HG03558 (cell line): ENCODE measurements around the gene PRR11.
"Not testable (repeated sequence)": the region's sequence is repeated elsewhere in the genome, so short reads cannot be mapped to it uniquely, and the experiment has no call there.

Experiments used
- ATAC-seq: cut with Tn5 transposase; IDR thresholded peaks from one replicate; pipeline ENCODE4 v1.9.1; 2021; ENCODE audit warnings: moderate number of reproducible peaks; ENCODE audit not compliant: unreplicated experiment; ENCODE audit errors: extremely low read depth

The PRR11 gene

GRCh38 chr17:59151006-59151405, 4.5 kb upstream of the PRR11 start:
- no peak for ATAC-seq

GRCh38 chr17:59151591-59151990, 4.0 kb upstream of the PRR11 start:
- ATAC-seq = no peak

DNA sequence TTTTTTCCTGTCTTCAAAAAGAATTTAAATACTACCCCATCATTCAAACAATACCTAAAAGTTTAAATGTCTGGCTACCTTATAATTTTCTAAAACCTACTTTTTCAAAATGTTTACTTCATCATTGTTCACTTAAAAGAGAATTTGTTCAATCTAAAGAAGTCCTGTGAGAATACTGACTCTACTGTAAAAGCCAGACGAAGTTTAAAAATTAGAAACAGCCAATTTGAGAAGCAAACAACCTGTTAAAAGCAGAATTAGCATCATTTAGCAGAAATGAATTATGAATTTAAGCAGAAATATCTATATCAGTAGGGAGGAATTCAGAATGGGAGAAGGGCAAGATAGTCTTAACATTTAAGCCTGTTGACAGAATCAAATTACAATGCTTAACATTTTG, 2.6 kb upstream of the PRR11 start:
- no peak for ATAC-seq

GRCh38 chr17:59154292-59154720, 1.2 kb upstream of the PRR11 start:
- no peak for ATAC-seq

DNA sequence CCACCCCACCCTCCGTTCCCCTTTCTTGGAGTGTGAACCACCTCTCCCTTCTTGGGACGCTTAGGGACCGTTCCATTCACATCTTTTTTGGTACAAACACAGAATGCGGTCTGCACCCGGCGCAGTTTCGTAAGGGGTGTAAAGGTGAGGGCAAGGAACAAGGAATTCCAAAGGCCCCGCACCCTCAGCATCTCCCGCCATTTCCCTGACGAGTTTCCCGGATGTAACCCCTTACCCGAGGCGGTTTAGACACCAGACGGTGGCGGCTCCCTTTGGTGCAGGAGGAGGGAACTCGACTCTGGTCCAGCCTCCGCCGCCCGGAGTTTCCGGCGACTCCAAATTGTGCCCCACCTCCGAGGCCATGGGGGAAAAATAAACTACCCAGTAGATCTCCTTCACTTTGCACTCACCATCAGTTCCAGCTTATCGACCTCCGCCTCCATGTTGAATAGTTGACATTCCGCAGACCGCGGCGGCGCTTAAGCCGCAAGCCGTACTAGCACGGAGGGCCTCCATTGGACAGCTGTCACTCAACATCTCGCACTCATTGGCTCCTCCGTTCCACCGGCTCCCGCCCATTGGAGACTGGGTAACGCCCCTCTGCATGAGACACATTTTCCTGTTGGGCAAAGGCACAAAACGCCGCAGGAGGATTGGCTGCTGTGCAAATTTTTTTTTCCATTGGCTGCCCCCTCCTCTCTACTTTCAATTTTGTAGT, 666 bp upstream of the PRR11 start, which contains the start of gene SKA2:
Gene SKA2 (minus strand): TSS at position 466 of the 718 bp plus-strand sequence. CDS start 23 bp downstream, at position 443.
- peak; percentile 62 for ATAC-seq

DNA sequence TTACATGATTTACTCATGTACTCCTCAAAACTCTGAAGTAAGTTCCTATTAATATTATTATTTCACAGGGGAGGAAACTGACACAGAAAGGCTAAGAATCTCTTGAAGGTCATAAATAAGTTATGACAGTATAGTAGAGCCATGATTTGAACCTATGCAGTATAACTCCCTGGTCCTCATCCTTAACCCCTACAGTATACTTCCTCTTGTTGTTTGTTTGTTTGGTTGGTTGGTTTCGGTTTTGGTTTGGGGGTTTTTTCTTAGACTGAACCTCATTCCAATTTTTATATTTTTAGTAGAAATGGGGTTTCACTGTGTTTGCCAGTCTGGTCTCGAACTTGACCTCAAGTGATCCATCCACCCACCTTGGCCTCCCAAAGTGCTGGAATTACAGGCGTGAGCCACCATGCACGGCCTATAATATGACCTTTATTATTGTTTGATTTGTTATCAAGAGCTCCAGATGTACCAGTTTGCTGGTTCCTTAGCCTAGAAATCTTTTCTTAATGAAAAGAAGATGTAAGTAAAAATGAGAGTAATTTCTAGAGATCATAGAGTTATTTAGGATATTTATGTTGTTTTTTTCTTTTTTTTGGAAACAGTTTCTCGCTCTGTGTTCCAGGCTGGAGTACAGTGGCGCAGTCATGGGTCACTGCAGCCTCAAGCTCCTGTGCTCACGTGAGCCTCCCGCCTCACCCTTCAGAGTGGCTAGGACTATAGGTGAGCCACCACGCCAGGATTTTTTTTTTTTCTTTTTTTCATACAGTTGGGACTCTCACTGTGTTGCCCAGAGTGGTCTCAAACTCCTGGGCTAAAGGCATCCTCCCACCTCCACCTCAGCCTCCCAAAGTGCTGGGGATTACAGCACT, 4.8 kb downstream of the PRR11 start:
- ATAC-seq = no peak

- ATAC-seq = no peak
These were observed 5.9 kb downstream of the PRR11 start for GRCh38 chr17:59161477-59161876.

- peak; percentile 56 for ATAC-seq
These were observed 10.4 kb downstream of the PRR11 start for GRCh38 chr17:59165933-59166342.

GRCh38 chr17:59167571-59168001, 12.0 kb downstream of the PRR11 start:
- no peak for ATAC-seq

DNA sequence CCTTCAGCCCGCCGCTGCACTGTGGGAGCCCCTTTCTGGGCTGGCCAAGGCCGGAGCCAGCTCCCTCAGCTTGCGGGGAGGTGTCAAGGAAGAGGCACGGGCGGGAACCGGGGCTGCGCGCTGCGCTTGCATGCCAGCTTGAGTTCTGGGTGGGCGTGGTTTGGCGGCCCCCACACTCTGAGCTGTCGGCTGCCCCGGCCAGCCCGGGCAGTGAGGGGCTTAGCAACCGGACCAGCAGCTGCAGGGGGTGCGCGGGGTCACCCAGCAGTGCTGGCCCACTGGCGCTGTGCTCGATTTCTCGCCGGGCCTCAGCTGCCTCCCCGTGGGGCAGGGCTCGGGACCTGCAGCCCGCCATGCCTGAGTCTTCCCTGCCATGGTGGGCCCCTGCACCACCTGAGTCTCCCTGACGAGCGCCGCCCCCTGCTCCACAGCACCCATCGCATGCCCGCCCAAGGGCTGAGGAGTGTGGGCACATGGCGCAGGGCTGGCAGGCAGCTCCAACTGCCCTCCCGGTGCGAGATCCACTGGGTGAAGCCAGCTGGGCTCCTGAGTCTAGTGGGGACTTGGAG, 17.0 kb downstream of the PRR11 start:
- no peak for ATAC-seq

GRCh38 chr17:59174671-59175070, 19.1 kb downstream of the PRR11 start:
- ATAC-seq = no peak

- ATAC-seq = no peak
These were observed 19.5 kb downstream of the PRR11 start for GRCh38 chr17:59175076-59175475.

DNA sequence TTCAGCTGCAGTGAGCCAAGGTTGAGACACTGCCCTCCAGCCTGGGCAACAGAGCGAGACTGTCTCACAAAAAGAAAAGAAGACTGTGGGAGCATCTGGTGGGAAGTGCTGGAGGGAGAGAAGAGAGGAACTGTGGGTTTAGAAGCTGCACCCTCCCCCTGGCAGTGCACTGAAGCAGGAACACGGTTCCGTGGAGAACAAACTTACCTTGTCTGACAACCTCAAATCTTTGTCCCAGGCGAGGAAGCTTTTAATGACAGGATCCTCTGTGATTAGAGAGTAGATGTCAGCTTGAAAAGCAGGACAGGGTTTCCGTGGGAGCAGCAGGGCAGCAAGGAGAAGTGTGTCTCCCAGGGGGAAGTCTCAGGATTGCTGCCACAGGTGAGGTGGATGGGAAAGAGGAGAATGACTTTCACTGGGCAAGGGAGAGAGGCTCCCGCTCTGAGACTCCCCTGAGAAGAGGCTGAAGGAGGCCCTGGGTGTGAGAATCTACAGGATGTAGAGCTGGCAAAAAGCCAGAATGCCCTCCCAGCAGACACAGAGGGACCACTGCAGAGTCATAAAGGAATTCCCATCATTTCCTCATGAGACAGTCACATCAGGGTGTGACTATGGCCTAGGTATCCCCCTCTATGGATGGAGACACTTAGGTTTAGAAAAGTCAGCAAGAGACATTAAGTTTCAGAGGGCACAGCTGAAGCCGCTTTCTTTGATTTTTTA, 22.9 kb downstream of the PRR11 start:
- ATAC-seq = no peak

DNA sequence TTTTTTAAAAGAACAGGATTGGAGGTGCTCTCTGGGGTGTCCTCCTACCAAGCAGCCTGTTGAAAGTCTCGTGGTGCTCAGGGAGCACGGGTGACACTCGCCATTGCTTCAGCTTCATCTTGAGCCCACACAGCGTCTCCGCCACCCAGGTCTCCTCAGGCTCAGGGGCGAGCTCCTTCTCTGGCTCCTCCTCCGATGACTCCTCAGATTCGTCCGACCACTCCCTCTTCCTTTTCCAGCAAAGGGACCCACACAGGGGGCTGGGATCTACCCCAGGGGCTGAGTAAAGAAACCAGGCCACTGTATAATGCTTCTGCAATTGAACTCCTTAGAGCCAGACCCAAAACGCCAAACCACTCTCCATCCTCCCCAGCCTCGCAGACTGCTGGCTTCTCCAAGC, 24.1 kb downstream of the PRR11 start:
- not testable (repeated sequence) for ATAC-seq

- no peak for ATAC-seq
These were observed 25.1 kb downstream of the PRR11 start for GRCh38 chr17:59180626-59181025.

GRCh38 chr17:59181481-59181880, 25.9 kb downstream of the PRR11 start:
- ATAC-seq = no peak

- ATAC-seq = no peak
These were observed 30.5 kb downstream of the PRR11 start for GRCh38 chr17:59185997-59186396.

GRCh38 chr17:59186850-59187249, 31.3 kb downstream of the PRR11 start:
- ATAC-seq = no peak

DNA sequence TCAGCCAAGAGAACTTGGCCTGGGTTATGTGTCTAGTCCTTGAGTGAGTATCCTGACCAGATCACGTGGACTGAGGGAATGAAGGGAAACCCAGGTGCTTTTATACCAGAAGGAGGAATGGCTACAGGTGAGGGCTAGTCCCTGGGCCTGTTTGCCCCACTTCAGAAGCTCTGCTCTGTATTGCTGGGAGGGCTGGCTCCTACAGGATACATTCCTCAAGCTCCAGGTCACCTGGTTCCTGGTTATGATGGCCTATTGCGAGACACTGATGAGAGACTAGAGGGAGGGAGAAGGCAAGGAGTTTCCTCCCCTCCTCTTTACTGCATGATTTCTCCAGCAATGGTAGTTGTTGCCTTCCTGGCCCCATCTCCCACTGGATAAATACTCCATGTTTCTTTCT, 35.3 kb downstream of the PRR11 start:
- ATAC-seq = no peak

GRCh38 chr17:59193336-59193862, 37.9 kb downstream of the PRR11 start:
- ATAC-seq = no peak
